Caco-2 (cell line): ENCODE data around the gene SFTA2. TPM values are rescaled to one million over a fixed set of nuclear protein-coding genes. Genes with fewer than 3 reads are reported as not detected.

Source experiments
- BruUV-seq: library from RNA; stranded (reverse); fragments of 400-500 nt; replicated peaks from 2 replicates; lab custom pipeline; 2021; lab: Mats Ljungman, UMichigan
- CTCF ChIA-PET: fragments of 300-600 bp; sonication (Branson Sonifier 250); formaldehyde crosslinking; loops from one replicate; lab custom pipeline; 2022; ENCODE audit warnings: antibody characterized with exemption; lab: Charles Lee
- POLR2A ChIA-PET: fragments of 300-600 bp; sonication (Branson Sonifier 250); formaldehyde crosslinking; loops from one replicate; lab custom pipeline; 2022; ENCODE audit warnings: antibody characterized with exemption; lab: Charles Lee
- DNase-seq, 2 experiments: peaks; one replicate each; pipeline versions ENCODE4 v3.0.0 to v3.0.0-alpha.2; 2020 to 2022
- H3K27me3 ChIP-seq: replicated peaks from 2 replicates; pipeline ENCODE4 v1.6.0; 2011; ENCODE audit warnings: low read length; ENCODE audit not compliant: control insufficient read depth, insufficient read depth
- H3K36me3 ChIP-seq: 2 replicates; pipeline ENCODE4 v1.5.1; 2011; ENCODE audit warnings: low read length; ENCODE audit not compliant: control insufficient read depth, insufficient read depth
- H3K4me1 ChIP-seq: fragments of 250-450 bp; sonication (Bioruptor Pico); 2 replicates; pipeline ENCODE4 v1.5.1; 2020; ENCODE audit warnings: mild to moderate bottlenecking
- H3K4me3 ChIP-seq: 2 replicates; pipeline ENCODE4 v1.5.1; 2011; ENCODE audit warnings: low read depth, mild to moderate bottlenecking, control low read depth, low read length
- H3K9me3 ChIP-seq: fragments of 250-450 bp; sonication (Bioruptor Pico); 2 replicates; pipeline ENCODE4 v1.5.1; 2020; ENCODE audit warnings: mild to moderate bottlenecking, moderate library complexity
- H3K27ac Mint-ChIP-seq: one replicate; pipeline ENCODE4 v1.8.0; 2022; ENCODE audit warnings: mixed read lengths; ENCODE audit not compliant: unreplicated experiment
- H3K27me3 Mint-ChIP-seq: one replicate; pipeline ENCODE4 v1.8.0; 2022; ENCODE audit warnings: mixed read lengths; ENCODE audit not compliant: insufficient read depth, unreplicated experiment
- H3K36me3 Mint-ChIP-seq: one replicate; pipeline ENCODE4 v1.8.0; 2022; ENCODE audit warnings: mild to moderate bottlenecking, mixed read lengths; ENCODE audit not compliant: insufficient read depth, unreplicated experiment
- H3K4me1 Mint-ChIP-seq: one replicate; pipeline ENCODE4 v1.8.0; 2022; ENCODE audit warnings: low read depth, mixed read lengths; ENCODE audit not compliant: unreplicated experiment
- H3K4me3 Mint-ChIP-seq: one replicate; pipeline ENCODE4 v1.8.0; 2022; ENCODE audit warnings: mild to moderate bottlenecking, moderate library complexity, mixed read lengths; ENCODE audit not compliant: unreplicated experiment
- H3K9me3 Mint-ChIP-seq: one replicate; pipeline ENCODE4 v1.8.0; 2022; ENCODE audit warnings: mixed read lengths; ENCODE audit not compliant: unreplicated experiment
- CTCF ChIP-seq, 2 experiments: fragments of 200-600 bp in 1 of 2; IDR thresholded peaks; 1 replicate in 1 of 2; 2 replicates in 1 of 2; pipeline versions ENCODE4 v1.5.1 to v1.8.0; 2011 to 2022; ENCODE audit warnings: antibody characterized with exemption in 1 of 2, control low read depth in 1 of 2, inconsistent platforms in 1 of 2, low read depth in 1 of 2, low read length in 1 of 2, mild to moderate bottlenecking in 1 of 2, moderate library complexity in 1 of 2; ENCODE audit not compliant: insufficient read depth in 1 of 2, severe bottlenecking in 1 of 2, unreplicated experiment in 1 of 2
- intact Hi-C: fragments of 100-400 bp; cut with micrococcal nuclease; formaldehyde crosslinking; loops from one replicate; pipeline ENCODE4 v1.10.0; 2022; ENCODE audit not compliant: unreplicated experiment
- total RNA-seq: library from RNA; stranded (reverse); gene quantifications from 2 replicates; pipeline ENCODE4 v1.2.3, GENCODE V29; 2022

Gene SFTA2
- total RNA-seq, 1 experiment from 2014 or later = 9.6 TPM

DNA sequence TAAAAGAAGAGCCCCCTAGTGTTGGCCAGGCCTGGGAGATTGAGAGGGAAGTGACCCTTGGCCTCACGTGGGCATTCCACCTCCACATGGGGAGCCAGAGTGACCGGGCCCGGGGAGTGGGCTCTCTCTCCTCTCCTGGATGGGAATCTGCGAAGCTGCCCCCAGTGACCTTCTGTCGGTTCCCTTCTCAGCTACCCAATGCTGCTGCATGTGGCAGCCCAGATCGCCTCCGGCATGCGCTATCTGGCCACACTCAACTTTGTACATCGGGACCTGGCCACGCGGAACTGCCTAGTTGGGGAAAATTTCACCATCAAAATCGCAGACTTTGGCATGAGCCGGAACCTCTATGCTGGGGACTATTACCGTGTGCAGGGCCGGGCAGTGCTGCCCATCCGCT is 34.1 kb downstream of the SFTA2 start:
- TF ChIP-seq CTCF (IDR thresholded peaks at IDR 0.05; ENCODE audit: insufficient read depth in 1 of 2, low read depth in 1 of 2, low read length in 1 of 2, severe bottlenecking in 1 of 2, unreplicated experiment in 1 of 2) = no peak
- no peak overlapping the region for H3K27ac Mint-ChIP-seq
- no TSS peak for BruUV-seq
- Histone ChIP-seq H3K4me3 (no peak overlapping the region), H3K36me3 (peaks cover 4% of the 10 kb centered on the region), H3K9me3 (no peaks in the 10 kb centered on the region), H3K4me1 (no peaks in the 10 kb centered on the region), H3K27me3 (no peaks in the 10 kb centered on the region)
- H3K36me3 Mint-ChIP-seq = peaks cover 35% of the 10 kb centered on the region
- ChIA-PET POLR2A (no interaction called here), CTCF (no interaction called here)
- no peaks in the 10 kb centered on the region for H3K27me3 Mint-ChIP-seq
- H3K4me3 Mint-ChIP-seq = no peak overlapping the region
- no peaks in the 10 kb centered on the region for H3K9me3 Mint-ChIP-seq
- intact Hi-C loops = no loop called here
- peaks cover 8% of the 10 kb centered on the region for H3K4me1 Mint-ChIP-seq
- no peak for DNase-seq

GRCh38 chr6:30896541-30896940 is 35.4 kb downstream of the SFTA2 start:
- no TSS peak for BruUV-seq
- POLR2A ChIA-PET = no interaction called here
- no peaks in the 10 kb centered on the region for H3K9me3 ChIP-seq
- H3K4me3 ChIP-seq = no peak overlapping the region
- H3K27me3 ChIP-seq = no peaks in the 10 kb centered on the region
- H3K4me1 ChIP-seq = no peaks in the 10 kb centered on the region
- no peaks in the 10 kb centered on the region for H3K9me3 Mint-ChIP-seq
- no peak for TF ChIP-seq CTCF (IDR thresholded peaks at IDR 0.05; ENCODE audit: insufficient read depth in 1 of 2, low read depth in 1 of 2, low read length in 1 of 2, severe bottlenecking in 1 of 2, unreplicated experiment in 1 of 2)
- H3K4me3 Mint-ChIP-seq = no peak overlapping the region
- no peak for DNase-seq
- CTCF ChIA-PET = interaction anchor here (1.8 kb wide), 1 partner anchor 17 kb away, joined by 5 read pairs; the partner anchor contains the start of gene VARS2
- peaks cover 40% of the 10 kb centered on the region for H3K36me3 Mint-ChIP-seq
- intact Hi-C loops = no loop called here
- peaks cover 5% of the 10 kb centered on the region for H3K36me3 ChIP-seq
- H3K27ac Mint-ChIP-seq = no peak overlapping the region
- H3K4me1 Mint-ChIP-seq = no peaks in the 10 kb centered on the region
- H3K27me3 Mint-ChIP-seq = no peaks in the 10 kb centered on the region

DNA sequence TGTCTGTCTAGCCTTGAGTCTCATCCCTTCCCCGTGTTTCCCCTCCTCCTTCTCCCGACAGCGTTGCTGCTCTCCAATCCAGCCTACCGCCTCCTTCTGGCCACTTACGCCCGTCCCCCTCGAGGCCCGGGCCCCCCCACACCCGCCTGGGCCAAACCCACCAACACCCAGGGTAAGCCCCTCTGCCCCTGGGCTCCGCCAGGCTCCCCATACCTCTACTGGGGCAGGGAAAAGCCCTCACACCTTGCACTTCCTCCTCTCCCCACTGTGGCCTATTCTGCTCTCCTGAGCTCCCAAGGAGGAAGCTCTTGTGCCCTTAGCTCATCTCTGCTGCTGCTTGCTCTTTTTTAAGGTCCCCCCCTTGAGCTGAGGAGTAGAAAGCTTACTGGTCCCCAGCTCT is 36.6 kb downstream of the SFTA2 start:
- DNase-seq = no peak
- TF ChIP-seq CTCF (IDR thresholded peaks at IDR 0.05; ENCODE audit: insufficient read depth in 1 of 2, low read depth in 1 of 2, low read length in 1 of 2, severe bottlenecking in 1 of 2, unreplicated experiment in 1 of 2) = no peak
- Mint-ChIP-seq H3K9me3 (no peaks in the 10 kb centered on the region), H3K36me3 (peaks cover 41% of the 10 kb centered on the region), H3K4me1 (no peaks in the 10 kb centered on the region), H3K27ac (no peak overlapping the region), H3K4me3 (no peak overlapping the region), H3K27me3 (no peaks in the 10 kb centered on the region)
- ChIA-PET CTCF (interaction anchor here (1.8 kb wide), 1 partner anchor 19 kb away, joined by 5 read pairs; the partner anchor contains the start of gene VARS2), POLR2A (no interaction called here)
- BruUV-seq = no TSS peak
- H3K9me3 ChIP-seq = no peaks in the 10 kb centered on the region
- no peaks in the 10 kb centered on the region for H3K27me3 ChIP-seq
- peaks cover 8% of the 10 kb centered on the region for H3K36me3 ChIP-seq
- H3K4me3 ChIP-seq = no peak overlapping the region
- no peaks in the 10 kb centered on the region for H3K4me1 ChIP-seq
- intact Hi-C loops = no loop called here
